Bronchus fibroblast of lung (primary cell): ENCODE measurements around the gene NLGN4Y. TPM values are rescaled to one million over a fixed set of nuclear protein-coding genes. Genes with fewer than 3 reads are reported as not detected.

Experiments used
- total RNA-seq: library from RNA; depleted of rRNA; stranded (reverse); fragments of >200 nt; gene quantifications from 2 replicates; pipeline ENCODE4 v1.2.3, GENCODE V29; 2015

Gene NLGN4Y
- 4.4 and 5.5 TPM in 2 replicates for total RNA-seq

DNA sequence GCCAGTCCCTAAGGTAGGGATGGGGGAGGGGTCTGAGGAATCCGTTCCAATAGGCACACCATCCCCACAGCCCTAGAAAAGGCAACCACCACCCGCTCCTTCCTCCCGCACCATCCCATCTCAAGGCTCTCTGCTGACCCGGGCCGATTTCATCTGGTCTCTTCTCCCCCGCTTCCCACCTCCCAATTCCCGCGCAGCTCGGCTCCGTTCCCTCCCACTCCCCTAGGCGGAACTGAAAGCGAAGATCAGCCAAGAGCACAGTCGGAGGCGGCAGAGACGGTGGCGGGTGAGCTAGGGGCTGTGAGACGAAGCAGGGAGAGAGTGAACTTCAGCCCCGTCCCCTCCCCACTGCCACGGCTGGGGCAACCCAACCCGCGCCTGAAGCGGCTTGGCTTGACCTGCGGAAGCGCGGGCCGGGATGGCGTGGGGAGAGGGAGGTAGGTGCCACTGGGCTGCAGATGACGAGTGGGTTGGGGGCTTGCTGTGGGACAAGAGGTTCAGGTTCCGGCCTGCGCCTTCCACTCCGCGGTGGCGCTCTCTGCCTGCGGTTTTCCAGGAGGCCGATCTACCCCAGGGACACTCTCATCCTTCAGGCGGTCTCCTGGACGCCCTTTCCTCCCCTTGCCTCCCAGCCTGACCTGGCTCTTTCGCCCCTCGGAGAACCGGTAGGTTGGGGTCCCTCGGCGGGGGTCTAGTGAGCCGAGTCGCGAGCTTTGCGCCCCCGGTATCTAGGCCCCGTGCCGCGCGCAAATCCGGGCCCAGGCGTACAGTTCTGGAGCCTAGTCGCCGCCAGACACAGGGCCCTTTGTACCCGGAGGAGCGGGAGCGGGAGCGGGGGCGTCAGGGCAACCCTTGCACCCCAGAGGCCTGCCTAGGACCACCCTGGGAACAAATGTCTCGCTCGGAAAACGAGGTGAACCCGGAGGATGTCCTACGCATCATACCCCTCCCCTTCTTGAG, at the start of gene NLGN4Y:
Gene NLGN4Y, plus strand, starts transcription at position 258 of the 960 bp plus-strand sequence. CDS start 97,591 bp downstream, outside the sequence.

